Muscle of leg (tissue), 11 donors: Measurements from ENCODE around the gene COX6A2. TPM values are rescaled to one million over a fixed set of nuclear protein-coding genes. Genes with fewer than 3 reads are reported as not detected.

Source experiments
- DNase-seq: peaks from one replicate; pipeline ENCODE4 v3.0.0; 2013
- H3K27ac ChIP-seq: one replicate; pipeline ENCODE4 v1.5.1; 2013; ENCODE audit warnings: mild to moderate bottlenecking, low read length, control low read depth
- H3K27me3 ChIP-seq: one replicate; pipeline ENCODE4 v1.6.1; 2013; ENCODE audit warnings: low read length; ENCODE audit not compliant: control insufficient read depth, insufficient read depth
- H3K36me3 ChIP-seq: one replicate; pipeline ENCODE4 v1.6.1; 2013; ENCODE audit warnings: low read length; ENCODE audit not compliant: control insufficient read depth, insufficient read depth
- H3K4me1 ChIP-seq: one replicate; pipeline ENCODE4 v1.6.1; 2013; ENCODE audit warnings: low read length; ENCODE audit not compliant: control insufficient read depth, insufficient read depth
- H3K4me3 ChIP-seq: one replicate; pipeline ENCODE4 v1.5.1; 2013; ENCODE audit warnings: low read length, control low read depth
- H3K9me3 ChIP-seq: replicated peaks from 2 replicates; pipeline ENCODE4 v1.6.1; 2013; ENCODE audit warnings: low read depth, low read length; ENCODE audit not compliant: control insufficient read depth
- WGBS: methylation state at CpG from one replicate; pipeline ENCODE4 v1.1.5; 2013; ENCODE audit warnings: missing lambda C conversion rate; ENCODE audit not compliant: insufficient coverage; 5-methylcytosine and 5-hydroxymethylcytosine counted together
- polyA plus RNA-seq, 8 donors: library from polyadenylated mRNA; unstranded; fragments of 120-200 nt; gene quantifications; one replicate each; pipeline versions ENCODE4 v1.2.1 to v1.2.3, GENCODE V29; 2013; ENCODE audit warnings: inconsistent platforms in 1 of 8, low replicate concordance in 1 of 8; ENCODE audit not compliant: insufficient read length in 8 of 8, insufficient read depth in 1 of 8
- total RNA-seq: library from RNA; stranded (reverse); fragments of 120-200 nt; gene quantifications from one replicate; pipeline ENCODE4 v1.2.4, GENCODE V29; 2013

Gene COX6A2
- total and polyA plus RNA-seq, 9 donors, result 131 to 387 (median 280) TPM

GRCh38 chr16:31473264-31473984, 45.3 kb upstream of the COX6A2 start:
- no peak overlapping the region for H3K4me3 ChIP-seq
- H3K27me3 ChIP-seq, result no peaks in the 10 kb centered on the region
- no peaks in the 10 kb centered on the region for H3K9me3 ChIP-seq
- WGBS, result 80% methylated on average over 6 of the region's 17 CpGs
- no peak for DNase-seq
- no peak overlapping the region for H3K27ac ChIP-seq
- H3K4me1 ChIP-seq, result peaks cover 47% of the 10 kb centered on the region
- peaks cover 50% of the 10 kb centered on the region for H3K36me3 ChIP-seq

GRCh38 chr16:31472709-31473203, 44.6 kb upstream of the COX6A2 start:
- H3K4me1 ChIP-seq, result peaks cover 47% of the 10 kb centered on the region
- peak overlapping the region; percentile 94 for H3K27ac ChIP-seq
- peak; percentile 94 for DNase-seq
- no peaks in the 10 kb centered on the region for H3K9me3 ChIP-seq
- 27% methylated on average over 20 of the region's 20 CpGs for WGBS
- no peaks in the 10 kb centered on the region for H3K27me3 ChIP-seq
- H3K4me3 ChIP-seq, result peak overlapping the region; percentile 88
- peaks cover 43% of the 10 kb centered on the region for H3K36me3 ChIP-seq

- no peaks in the 10 kb centered on the region for H3K27me3 ChIP-seq
- H3K27ac ChIP-seq, result peak within 1 kb of the TSS; percentile 94
- H3K4me3 ChIP-seq, result peak within 1 kb of the TSS; percentile 88
- peak; percentile 92 for DNase-seq
- WGBS, result under 1% methylated on average over 43 of the region's 63 CpGs
- no peaks in the 10 kb centered on the region for H3K9me3 ChIP-seq
- peaks cover 44% of the 10 kb centered on the region for H3K4me1 ChIP-seq
- peaks cover 40% of the 10 kb centered on the region for H3K36me3 ChIP-seq
Observed at GRCh38 chr16:31471875-31472708, 43.9 kb upstream of the COX6A2 start, which contains the start of gene TGFB1I1. TGFB1I1 (plus strand) TSS chr16:31472152; CDS start chr16:31472189, 37 bp downstream.

GRCh38 chr16:31471241-31471874, 43.2 kb upstream of the COX6A2 start:
- no peaks in the 10 kb centered on the region for H3K27me3 ChIP-seq
- peak overlapping the region; percentile 88 for H3K4me3 ChIP-seq
- peaks cover 41% of the 10 kb centered on the region for H3K36me3 ChIP-seq
- 0% methylated on average over 4 of the region's 15 CpGs for WGBS
- peaks cover 42% of the 10 kb centered on the region for H3K4me1 ChIP-seq
- DNase-seq, result no peak
- H3K27ac ChIP-seq, result peak overlapping the region; percentile 94
- H3K9me3 ChIP-seq, result no peaks in the 10 kb centered on the region

- Histone ChIP-seq H3K9me3 (no peaks in the 10 kb centered on the region), H3K4me1 (peaks cover 35% of the 10 kb centered on the region), H3K36me3 (peaks cover 41% of the 10 kb centered on the region), H3K27me3 (no peaks in the 10 kb centered on the region), H3K27ac (peak overlapping the region; percentile 94), H3K4me3 (no peak overlapping the region)
- DNase-seq, result no peak
- no CpG with 5 or more reads among the region's 3 CpGs for WGBS
Observed at GRCh38 chr16:31470615-31471014, 42.5 kb upstream of the COX6A2 start.

- Histone ChIP-seq H3K36me3 (peaks cover 38% of the 10 kb centered on the region), H3K27me3 (no peaks in the 10 kb centered on the region), H3K4me3 (no peak overlapping the region), H3K9me3 (no peaks in the 10 kb centered on the region), H3K4me1 (peaks cover 19% of the 10 kb centered on the region), H3K27ac (no peak overlapping the region)
- WGBS, result no CpG with 5 or more reads among the region's 5 CpGs
- DNase-seq, result no peak
Observed at GRCh38 chr16:31467858-31468257, 39.7 kb upstream of the COX6A2 start.

- H3K27me3 ChIP-seq, result no peaks in the 10 kb centered on the region
- peak overlapping the region; percentile 35 for H3K27ac ChIP-seq
- H3K36me3 ChIP-seq, result peaks cover 44% of the 10 kb centered on the region
- 64% methylated on average over 2 of the region's 5 CpGs for whole genome bisulfite sequencing
- H3K4me3 ChIP-seq, result no peak overlapping the region
- H3K9me3 ChIP-seq, result no peaks in the 10 kb centered on the region
- DNase-seq, result no peak
- peaks cover 14% of the 10 kb centered on the region for H3K4me1 ChIP-seq
Observed at GRCh38 chr16:31467151-31467773, 39.1 kb upstream of the COX6A2 start.

GRCh38 chr16:31466381-31466841, 38.3 kb upstream of the COX6A2 start:
- WGBS, result 94% methylated on average over 14 of the region's 18 CpGs
- no peak overlapping the region for H3K4me3 ChIP-seq
- peaks cover 11% of the 10 kb centered on the region for H3K4me1 ChIP-seq
- no peaks in the 10 kb centered on the region for H3K9me3 ChIP-seq
- DNase-seq, result no peak
- no peak overlapping the region for H3K27ac ChIP-seq
- no peaks in the 10 kb centered on the region for H3K27me3 ChIP-seq
- H3K36me3 ChIP-seq, result peaks cover 49% of the 10 kb centered on the region

GRCh38 chr16:31465788-31466370, 37.7 kb upstream of the COX6A2 start:
- Histone ChIP-seq H3K9me3 (no peaks in the 10 kb centered on the region), H3K27me3 (no peaks in the 10 kb centered on the region), H3K4me1 (peaks cover 9% of the 10 kb centered on the region), H3K36me3 (peaks cover 49% of the 10 kb centered on the region), H3K4me3 (no peak overlapping the region), H3K27ac (no peak overlapping the region)
- 86% methylated on average over 14 of the region's 20 CpGs for WGBS
- no peak for DNase-seq
